Activated CD4-positive, CD25-positive, alpha-beta regulatory T cell treated with anti-CD3 and anti-CD28 coated beads, Interleukin-2, amount 50 U/mL, for 72 hours (primary cell): Measurements from ENCODE around the gene SNCA.

Experiments
- DNase-seq: peaks from one replicate; pipeline ENCODE4 v3.0.0; 2021

Gene SNCA

DNA sequence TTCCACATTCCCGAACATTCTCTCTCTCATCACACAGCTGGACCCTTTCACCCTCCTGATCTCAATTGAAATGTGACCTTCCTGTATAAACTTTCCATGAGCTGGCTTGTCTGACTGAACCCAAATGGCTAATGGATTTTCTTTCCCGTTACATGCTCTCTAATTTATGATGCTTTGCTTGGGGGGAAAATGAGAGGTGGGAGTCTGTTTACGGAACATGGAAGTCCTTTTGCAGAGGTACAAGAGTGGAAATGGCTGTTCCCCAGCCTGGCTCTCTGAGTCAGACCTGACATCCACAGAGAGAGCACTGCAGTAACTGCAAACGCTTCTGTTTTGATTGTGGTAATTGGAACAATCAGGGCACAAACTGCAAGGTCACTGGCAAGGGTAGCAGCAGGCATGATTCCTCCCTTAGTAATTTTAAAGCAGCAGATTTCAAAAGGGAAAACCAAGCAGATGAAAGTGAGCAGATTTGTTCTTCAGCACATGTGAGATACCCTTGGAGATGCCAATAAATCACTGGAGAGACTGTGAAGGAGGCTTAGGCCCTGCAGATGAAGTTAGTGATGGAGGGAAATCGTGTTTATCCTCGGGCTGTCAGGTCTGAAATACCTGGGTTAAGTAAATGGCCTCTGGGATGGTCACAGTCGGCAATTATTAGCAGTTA is 83.9 kb downstream of the SNCA start:
- no peak for DNase-seq

DNA sequence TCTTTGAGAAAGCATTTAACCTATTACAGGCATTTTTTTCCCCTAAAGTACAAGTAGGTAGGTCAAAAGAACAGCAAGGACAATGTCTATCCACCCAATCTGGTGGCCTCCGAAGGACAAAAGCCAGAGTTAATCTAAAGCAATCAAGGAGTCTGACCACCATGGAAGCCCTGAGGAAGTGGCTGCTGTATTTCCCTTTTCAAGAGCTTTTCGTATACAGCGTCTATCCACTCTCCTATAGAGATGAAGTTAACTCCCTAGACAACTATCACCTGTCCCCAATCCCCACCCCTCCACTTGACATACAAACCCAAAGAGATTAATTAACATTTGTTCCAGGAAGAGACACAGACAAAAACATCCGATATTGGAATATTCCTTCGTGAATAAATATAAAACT is 85.5 kb downstream of the SNCA start:
- no peak for DNase-seq

DNA sequence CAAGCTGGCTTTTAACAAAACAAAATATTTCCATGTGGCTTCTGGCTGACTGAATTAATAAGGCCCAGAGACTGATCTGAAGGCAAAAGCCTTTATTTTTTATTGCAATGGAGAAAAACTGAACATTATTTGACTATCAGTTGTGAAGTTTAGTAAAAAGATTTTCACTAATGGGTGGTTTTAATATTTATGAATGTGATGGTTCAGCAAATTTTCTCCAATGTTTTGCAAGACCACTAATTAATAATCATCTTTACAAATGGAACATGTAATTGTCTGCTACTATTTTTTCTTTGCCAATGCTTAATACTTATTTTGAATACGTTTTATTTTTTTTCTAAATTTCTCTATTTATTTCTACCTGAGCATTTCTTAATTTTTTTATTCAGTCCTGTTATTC is 90.6 kb downstream of the SNCA start:
- DNase-seq: no peak

- no peak for DNase-seq
Observed at GRCh38 chr4:89745708-89746107, 91.3 kb downstream of the SNCA start.

DNA sequence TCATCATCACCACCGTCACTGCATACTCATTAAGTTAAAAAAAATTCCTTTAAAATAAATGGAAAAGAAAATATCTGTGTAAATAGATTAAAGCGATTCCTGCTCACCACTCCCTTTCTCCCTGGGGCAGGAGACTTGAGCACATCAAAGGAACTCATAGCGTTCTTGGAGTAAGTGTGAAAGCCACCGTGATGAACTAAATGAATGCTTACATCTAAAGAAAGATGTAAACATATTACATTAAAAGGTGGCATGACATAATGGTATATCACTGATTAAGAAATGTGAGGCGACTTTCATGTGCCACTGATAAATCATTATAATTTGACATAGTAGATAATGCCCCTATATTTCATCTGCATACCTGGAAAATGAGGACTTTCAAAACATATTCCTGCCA is 92.0 kb downstream of the SNCA start:
- no peak for DNase-seq

GRCh38 chr4:89741768-89742167 is 95.2 kb downstream of the SNCA start:
- no peak for DNase-seq

GRCh38 chr4:89739311-89739988 is 97.5 kb downstream of the SNCA start:
- no peak for DNase-seq

- DNase-seq: no peak
Observed at GRCh38 chr4:89737888-89738287, 99.1 kb downstream of the SNCA start.

- DNase-seq: no peak
Observed at GRCh38 chr4:89733946-89734345, 103.0 kb downstream of the SNCA start.

GRCh38 chr4:89727238-89727637 is 109.7 kb downstream of the SNCA start:
- DNase-seq: no peak

DNA sequence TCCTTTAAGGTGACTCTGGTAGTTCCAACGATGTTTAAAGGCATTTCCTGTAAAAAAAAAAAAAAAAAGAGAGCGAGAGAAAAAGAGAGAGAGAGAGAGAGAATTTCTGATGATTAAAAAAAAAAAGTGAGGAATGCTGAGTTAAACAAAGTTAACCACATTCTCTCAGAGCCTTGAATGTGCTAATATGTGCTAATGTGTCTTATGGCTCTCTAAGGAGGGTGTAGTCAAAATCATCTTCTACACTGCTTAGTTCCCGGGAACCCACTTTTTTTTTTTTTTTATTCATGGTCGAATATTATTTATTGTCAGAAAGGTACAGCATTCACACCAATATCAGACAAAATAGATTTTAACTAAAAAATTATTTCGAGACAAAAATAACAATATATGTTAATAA is 111.7 kb downstream of the SNCA start:
- DNase-seq: no peak

- no peak for DNase-seq
Observed at GRCh38 chr4:89724716-89725115, 112.2 kb downstream of the SNCA start.

- DNase-seq: no peak
Observed at GRCh38 chr4:89723096-89723495, 113.9 kb downstream of the SNCA start.

- no peak for DNase-seq
Observed at GRCh38 chr4:89722517-89722916, 114.4 kb downstream of the SNCA start.

GRCh38 chr4:89720981-89721380 is 116.0 kb downstream of the SNCA start:
- no peak for DNase-seq

GRCh38 chr4:89719536-89720090 is 117.3 kb downstream of the SNCA start:
- DNase-seq: no peak

DNA sequence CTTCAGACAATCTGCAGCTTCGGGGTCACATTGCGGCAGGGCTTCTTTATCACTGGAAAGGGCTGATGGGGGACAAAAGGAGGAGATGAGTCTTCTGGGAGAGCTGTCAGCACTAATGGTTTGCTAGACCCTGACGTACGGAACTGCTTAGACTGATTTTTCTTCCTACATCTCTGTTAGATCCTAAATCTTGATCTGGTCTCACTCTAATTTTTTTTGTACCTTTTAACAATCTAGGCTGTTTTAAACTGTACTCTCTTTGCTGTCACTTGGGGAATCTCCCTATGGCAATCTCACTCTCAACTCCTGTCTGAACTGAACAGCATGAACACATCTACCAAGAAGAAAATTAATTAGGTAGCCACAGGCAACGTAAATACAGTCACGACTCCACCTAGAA is 120.1 kb downstream of the SNCA start:
- no peak for DNase-seq

DNA sequence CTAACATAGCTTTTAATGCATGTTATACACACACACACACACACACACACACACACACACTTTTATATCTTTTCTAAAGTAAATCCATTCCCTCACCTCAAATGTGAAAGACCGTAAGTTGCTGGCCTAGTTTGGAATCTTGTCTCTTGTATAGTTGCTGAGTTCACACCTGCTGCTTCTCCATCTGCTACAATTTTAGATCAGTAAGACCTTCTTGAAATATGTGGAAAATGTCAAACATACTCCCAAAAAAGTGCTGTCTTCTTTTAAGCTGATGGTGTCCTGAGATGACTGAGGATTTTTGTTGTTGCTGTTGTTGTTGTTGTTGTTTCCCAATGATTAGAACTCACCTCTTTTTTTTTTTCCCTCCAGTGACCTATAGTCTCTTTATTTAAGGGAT is 121.3 kb downstream of the SNCA start:
- DNase-seq: no peak

DNA sequence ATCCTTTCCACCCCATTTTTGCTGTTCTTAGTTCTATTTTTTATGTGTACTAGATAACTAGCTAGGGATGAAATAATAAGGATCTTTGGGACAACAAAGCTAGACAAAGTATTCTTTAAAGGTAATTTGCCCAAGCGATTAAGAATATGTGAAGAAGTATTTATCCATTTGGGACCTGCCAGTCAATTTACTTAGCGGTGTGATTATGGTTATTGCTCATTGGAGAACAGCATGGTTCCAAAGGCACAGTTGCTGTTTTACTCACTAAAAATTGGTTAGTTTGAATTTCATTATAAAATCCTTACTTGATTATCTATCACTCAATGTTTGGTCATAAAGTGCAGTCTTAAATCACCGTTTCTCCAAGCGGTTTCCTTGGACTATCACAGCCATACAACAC is 124.1 kb downstream of the SNCA start:
- DNase-seq: no peak

DNA sequence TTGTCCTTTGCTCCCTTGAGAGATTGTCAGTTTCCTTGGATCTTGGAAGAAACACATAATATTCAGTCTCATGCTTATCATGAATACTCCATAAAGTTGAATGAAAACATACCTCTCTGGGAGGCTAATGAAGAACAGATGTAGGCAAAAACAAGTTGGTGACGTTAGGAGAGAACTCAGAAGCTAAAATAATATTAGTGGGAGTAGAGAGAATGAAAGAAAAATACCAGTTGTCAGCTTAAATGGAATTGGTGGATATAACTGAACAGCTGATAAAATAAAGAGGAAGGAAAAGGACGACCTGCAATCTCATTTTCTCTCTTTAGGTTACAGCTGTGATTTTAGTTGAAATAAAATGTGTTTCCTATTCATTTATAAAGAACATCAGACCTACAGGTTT is 124.8 kb downstream of the SNCA start:
- DNase-seq: no peak

GRCh38 chr4:89708903-89709421 is 128.0 kb downstream of the SNCA start:
- no peak for DNase-seq

- DNase-seq: no peak
Observed at GRCh38 chr4:89707467-89707866, 129.5 kb downstream of the SNCA start.

DNA sequence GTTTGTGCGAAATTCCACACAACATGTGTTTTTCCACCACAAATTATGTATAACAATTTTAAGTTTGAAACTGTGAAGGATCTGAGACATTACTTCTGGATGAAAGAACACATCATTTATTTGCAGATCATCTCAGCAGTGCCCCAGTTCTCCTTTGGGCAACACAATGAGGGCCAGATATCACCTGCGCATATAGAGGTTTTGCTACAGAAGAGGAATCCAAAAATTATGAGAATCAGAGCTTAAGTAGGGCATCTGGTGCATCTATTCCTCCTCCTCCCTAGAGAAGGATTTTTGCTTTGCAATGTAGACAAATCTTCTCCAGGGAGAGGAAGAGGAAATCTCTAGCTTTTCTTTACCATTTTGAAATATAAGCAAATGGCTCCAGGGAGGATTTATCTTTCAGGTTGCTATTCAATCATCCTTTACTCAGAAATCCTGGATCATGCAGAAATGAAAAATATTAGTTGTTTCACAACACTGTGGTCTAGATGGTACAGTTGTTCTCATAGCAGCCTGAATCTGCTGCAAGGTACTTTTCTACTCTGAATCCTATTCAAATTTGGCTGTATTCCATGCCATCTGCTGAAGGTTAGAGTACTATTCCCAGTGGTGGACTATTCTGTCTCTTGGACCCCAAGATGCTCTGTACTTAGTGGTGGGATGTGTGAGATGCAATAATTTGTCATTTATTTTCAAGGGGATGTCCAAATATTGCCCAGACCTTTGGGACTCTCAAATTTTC is 132.1 kb downstream of the SNCA start:
- DNase-seq: no peak
